ENCODE data around the gene PCNX2. TPM values are rescaled to one million over a fixed set of nuclear protein-coding genes. Genes with fewer than 3 reads are reported as not detected.

The PCNX2 gene
- total RNA-seq, 1 donor from 2014 or later, result 17.2 TPM

GRCh38 chr1:233215135-233215760, 80.3 kb downstream of the PCNX2 start:
- TF ChIP-seq CTCF (IDR thresholded peaks at IDR 0.05), result no peak
- Mint-ChIP-seq H3K27me3 (ENCODE audit: unreplicated experiment) (no peaks in the 10 kb centered on the region), H3K36me3 (ENCODE audit: unreplicated experiment) (peaks cover 12% of the 10 kb centered on the region), H3K4me1 (ENCODE audit: unreplicated experiment) (no peaks in the 10 kb centered on the region), H3K9me3 (ENCODE audit: unreplicated experiment) (peaks cover 5% of the 10 kb centered on the region), H3K27ac (ENCODE audit: unreplicated experiment) (no peak overlapping the region), H3K4me3 (ENCODE audit: unreplicated experiment) (no peak overlapping the region)
- no peak for DNase-seq (ENCODE audit: extremely low spot score, unreplicated experiment)

GRCh38 chr1:233211595-233211994, 83.9 kb downstream of the PCNX2 start:
- H3K9me3 Mint-ChIP-seq (ENCODE audit: unreplicated experiment), result no peaks in the 10 kb centered on the region
- no peaks in the 10 kb centered on the region for H3K4me1 Mint-ChIP-seq (ENCODE audit: unreplicated experiment)
- H3K27ac Mint-ChIP-seq (ENCODE audit: unreplicated experiment), result no peak overlapping the region
- peaks cover 13% of the 10 kb centered on the region for H3K36me3 Mint-ChIP-seq (ENCODE audit: unreplicated experiment)
- no peak for DNase-seq (ENCODE audit: extremely low spot score, unreplicated experiment)
- no peak overlapping the region for H3K4me3 Mint-ChIP-seq (ENCODE audit: unreplicated experiment)
- no peak for TF ChIP-seq CTCF (IDR thresholded peaks at IDR 0.05)
- no peaks in the 10 kb centered on the region for H3K27me3 Mint-ChIP-seq (ENCODE audit: unreplicated experiment)

GRCh38 chr1:233211106-233211505, 84.4 kb downstream of the PCNX2 start:
- no peak for DNase-seq (ENCODE audit: extremely low spot score, unreplicated experiment)
- Mint-ChIP-seq H3K27me3 (ENCODE audit: unreplicated experiment) (no peaks in the 10 kb centered on the region), H3K4me3 (ENCODE audit: unreplicated experiment) (no peak overlapping the region), H3K4me1 (ENCODE audit: unreplicated experiment) (no peaks in the 10 kb centered on the region), H3K9me3 (ENCODE audit: unreplicated experiment) (no peaks in the 10 kb centered on the region), H3K27ac (ENCODE audit: unreplicated experiment) (no peak overlapping the region), H3K36me3 (ENCODE audit: unreplicated experiment) (peaks cover 15% of the 10 kb centered on the region)
- no peak for TF ChIP-seq CTCF (IDR thresholded peaks at IDR 0.05)

GRCh38 chr1:233209481-233209880, 86.0 kb downstream of the PCNX2 start:
- TF ChIP-seq CTCF (IDR thresholded peaks at IDR 0.05), result no peak
- no peak overlapping the region for H3K27ac Mint-ChIP-seq (ENCODE audit: unreplicated experiment)

GRCh38 chr1:233208687-233209086, 86.8 kb downstream of the PCNX2 start:
- no peak for DNase-seq (ENCODE audit: extremely low spot score, unreplicated experiment)
- no peak overlapping the region for H3K4me3 Mint-ChIP-seq (ENCODE audit: unreplicated experiment)
- TF ChIP-seq CTCF (IDR thresholded peaks at IDR 0.05), result no peak
- H3K27ac Mint-ChIP-seq (ENCODE audit: unreplicated experiment), result no peak overlapping the region
- H3K4me1 Mint-ChIP-seq (ENCODE audit: unreplicated experiment), result no peaks in the 10 kb centered on the region
- H3K36me3 Mint-ChIP-seq (ENCODE audit: unreplicated experiment), result peaks cover 18% of the 10 kb centered on the region
- no peaks in the 10 kb centered on the region for H3K9me3 Mint-ChIP-seq (ENCODE audit: unreplicated experiment)
- no peaks in the 10 kb centered on the region for H3K27me3 Mint-ChIP-seq (ENCODE audit: unreplicated experiment)

More at GRCh38 chr1:233209481-233209880, 86.0 kb downstream of the PCNX2 start:
- Mint-ChIP-seq H3K36me3 (ENCODE audit: unreplicated experiment) (peaks cover 18% of the 10 kb centered on the region), H3K4me3 (ENCODE audit: unreplicated experiment) (no peak overlapping the region), H3K27me3 (ENCODE audit: unreplicated experiment) (no peaks in the 10 kb centered on the region), H3K9me3 (ENCODE audit: unreplicated experiment) (no peaks in the 10 kb centered on the region), H3K4me1 (ENCODE audit: unreplicated experiment) (no peaks in the 10 kb centered on the region)
- DNase-seq (ENCODE audit: extremely low spot score, unreplicated experiment), result no peak
